Type B pancreatic cell (in vitro differentiated cells): ENCODE results near the gene DNAH14. TPM values are rescaled to one million over a fixed set of nuclear protein-coding genes. Genes with fewer than 3 reads are reported as not detected.

Experiments
- DNase-seq: peaks from one replicate; pipeline ENCODE4 v3.0.0; 2021; ENCODE audit warnings: mixed read lengths; ENCODE audit not compliant: unreplicated experiment; ENCODE audit errors: extremely low spot score
- H3K27ac Mint-ChIP-seq: 2 replicates; pipeline ENCODE4 v1.8.0; 2021; ENCODE audit warnings: mild to moderate bottlenecking, mixed read lengths
- H3K27me3 Mint-ChIP-seq: 2 replicates; pipeline ENCODE4 v1.8.0; 2021; ENCODE audit warnings: mixed read lengths
- H3K36me3 Mint-ChIP-seq: 2 replicates; pipeline ENCODE4 v1.8.0; 2021; ENCODE audit warnings: mixed read lengths
- H3K4me1 Mint-ChIP-seq: one replicate; pipeline ENCODE4 v1.8.0; 2021; ENCODE audit warnings: mixed read lengths; ENCODE audit not compliant: unreplicated experiment
- H3K4me3 Mint-ChIP-seq: 2 replicates; pipeline ENCODE4 v1.8.0; 2021; ENCODE audit warnings: mild to moderate bottlenecking, mixed read lengths
- H3K9me3 Mint-ChIP-seq: 2 replicates; pipeline ENCODE4 v1.8.0; 2021; ENCODE audit warnings: mixed read lengths
- CTCF ChIP-seq: fragments of 200-600 bp; sonication (generic); conservative IDR thresholded peaks from 2 replicates; pipeline ENCODE4 v1.5.0; 2021; ENCODE audit warnings: antibody characterized with exemption, mild to moderate bottlenecking
- total RNA-seq: library from RNA; stranded (reverse); gene quantifications from 2 replicates; pipeline ENCODE4 v1.2.1, GENCODE V29; 2021; ENCODE audit warnings: low replicate concordance

Gene DNAH14
- total RNA-seq, 1 donor from 2014 or later = 42.1 TPM

- Mint-ChIP-seq H3K27ac (no peak overlapping the region), H3K9me3 (no peaks in the 10 kb centered on the region), H3K4me3 (no peak overlapping the region), H3K36me3 (no peaks in the 10 kb centered on the region), H3K4me1 (no peaks in the 10 kb centered on the region), H3K27me3 (no peaks in the 10 kb centered on the region)
- TF ChIP-seq CTCF = no peak
- DNase-seq = no peak
These were observed 413.2 kb downstream of the DNAH14 start for GRCh38 chr1:225342695-225343094.

GRCh38 chr1:225343618-225344017 is 414.1 kb downstream of the DNAH14 start:
- no peak for DNase-seq
- Mint-ChIP-seq H3K27ac (no peak overlapping the region), H3K36me3 (no peaks in the 10 kb centered on the region), H3K4me3 (no peak overlapping the region), H3K4me1 (no peaks in the 10 kb centered on the region), H3K27me3 (no peaks in the 10 kb centered on the region), H3K9me3 (peaks cover 5% of the 10 kb centered on the region)
- peak; percentile 39 for TF ChIP-seq CTCF

- Mint-ChIP-seq H3K4me1 (no peaks in the 10 kb centered on the region), H3K4me3 (no peak overlapping the region), H3K9me3 (peaks cover 5% of the 10 kb centered on the region), H3K27me3 (no peaks in the 10 kb centered on the region), H3K36me3 (no peaks in the 10 kb centered on the region), H3K27ac (no peak overlapping the region)
- DNase-seq = no peak
- no peak for TF ChIP-seq CTCF
These were observed 417.7 kb downstream of the DNAH14 start for GRCh38 chr1:225347123-225347683.

- H3K4me1 Mint-ChIP-seq = no peaks in the 10 kb centered on the region
- no peak for TF ChIP-seq CTCF
- H3K27ac Mint-ChIP-seq = no peak overlapping the region
- no peaks in the 10 kb centered on the region for H3K36me3 Mint-ChIP-seq
- peaks cover 5% of the 10 kb centered on the region for H3K9me3 Mint-ChIP-seq
- H3K4me3 Mint-ChIP-seq = no peak overlapping the region
- DNase-seq = no peak
- no peaks in the 10 kb centered on the region for H3K27me3 Mint-ChIP-seq
These were observed 418.9 kb downstream of the DNAH14 start for GRCh38 chr1:225348400-225348799.

GRCh38 chr1:225349826-225350225 is 420.4 kb downstream of the DNAH14 start:
- Mint-ChIP-seq H3K27me3 (no peaks in the 10 kb centered on the region), H3K36me3 (no peaks in the 10 kb centered on the region), H3K9me3 (peaks cover 5% of the 10 kb centered on the region), H3K4me3 (no peak overlapping the region), H3K27ac (no peak overlapping the region), H3K4me1 (no peaks in the 10 kb centered on the region)
- no peak for DNase-seq
- no peak for TF ChIP-seq CTCF

GRCh38 chr1:225350872-225351271 is 421.4 kb downstream of the DNAH14 start:
- no peak overlapping the region for H3K27ac Mint-ChIP-seq

More at GRCh38 chr1:225350872-225351271, 421.4 kb downstream of the DNAH14 start:
- Mint-ChIP-seq H3K9me3 (peaks cover 5% of the 10 kb centered on the region), H3K36me3 (no peaks in the 10 kb centered on the region), H3K4me1 (no peaks in the 10 kb centered on the region), H3K27me3 (no peaks in the 10 kb centered on the region), H3K4me3 (no peak overlapping the region)
- TF ChIP-seq CTCF = no peak
- DNase-seq = no peak
